Activated naive CD4-positive, alpha-beta T cell treated with anti-CD3 and anti-CD28 coated beads, Interleukin-2, amount 50 U/mL, for 16 hours (primary cell): ENCODE results near the gene PEMT.

ENCODE experiments used
- DNase-seq: peaks from one replicate; pipeline ENCODE4 v3.0.0-alpha.2; 2020

Gene PEMT

DNA sequence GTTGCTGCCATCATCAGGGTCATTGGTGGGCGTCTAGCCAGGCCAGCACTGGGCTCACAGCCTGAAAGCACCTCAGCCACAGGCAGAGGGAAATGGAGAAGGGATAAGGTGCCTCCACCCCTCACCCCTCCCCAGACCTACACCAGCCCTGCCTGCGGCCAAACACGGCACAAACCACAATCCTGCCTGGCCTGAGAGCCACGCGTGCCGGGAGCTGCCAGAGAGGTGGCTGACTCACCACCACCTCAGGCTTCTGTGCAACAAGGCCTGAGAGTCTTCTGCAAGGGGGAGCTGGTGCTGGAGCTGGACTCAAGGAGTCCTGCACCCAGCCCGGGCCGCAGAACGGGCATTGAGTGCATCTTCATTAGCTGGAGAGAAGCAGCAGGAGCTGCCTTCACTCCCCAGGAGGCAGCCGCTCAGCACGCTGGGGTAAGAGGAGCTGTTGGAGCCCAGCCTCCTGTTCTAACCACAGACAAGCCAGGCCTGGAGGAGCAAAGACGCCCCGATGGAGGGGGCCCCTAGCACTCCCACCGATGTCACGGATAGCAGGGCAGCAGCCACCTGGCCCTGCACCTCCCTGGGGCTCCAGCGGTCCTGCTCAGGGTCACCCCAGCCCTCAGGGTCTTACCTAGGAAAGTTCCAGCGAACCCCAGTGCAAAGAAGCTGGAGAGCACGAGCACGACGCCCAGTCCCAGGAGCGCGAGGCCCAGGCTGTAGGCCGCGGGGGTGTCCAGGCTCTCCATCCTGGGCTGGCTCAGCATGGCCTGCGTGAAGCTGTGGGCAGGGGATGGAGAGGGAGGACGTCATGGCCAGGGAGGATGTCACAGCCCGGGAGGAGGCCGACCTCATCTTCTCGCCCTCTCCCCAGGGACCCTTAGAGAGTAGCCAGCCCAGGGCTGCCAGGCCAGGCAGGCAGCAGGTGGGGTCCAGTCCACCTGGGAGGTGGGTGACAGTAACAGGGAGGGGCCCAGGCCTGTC, 79.3 kb downstream of the PEMT start:
- no peak for DNase-seq

DNA sequence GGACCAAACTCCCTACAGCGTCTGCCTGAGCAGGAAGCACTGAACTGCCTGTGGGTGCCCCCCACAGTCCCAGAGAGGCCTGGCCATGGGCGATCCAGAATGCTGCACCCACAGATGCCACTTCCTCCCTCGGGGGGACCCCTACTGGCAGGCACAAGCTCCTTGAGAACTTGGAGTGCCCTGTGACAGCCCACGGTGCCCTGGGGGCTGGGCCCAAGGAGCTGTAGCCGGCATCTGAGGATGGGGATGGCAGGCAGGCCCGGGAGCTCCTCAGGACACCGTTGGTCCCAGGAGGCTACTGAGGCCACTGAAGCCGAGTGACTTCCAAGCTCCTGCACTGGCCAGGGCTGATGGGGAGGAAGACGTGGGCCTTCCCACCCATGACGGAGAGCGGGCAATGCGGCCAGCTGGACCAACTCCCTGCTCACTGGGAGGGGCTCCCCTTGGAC, 80.2 kb downstream of the PEMT start:
- no peak for DNase-seq

DNA sequence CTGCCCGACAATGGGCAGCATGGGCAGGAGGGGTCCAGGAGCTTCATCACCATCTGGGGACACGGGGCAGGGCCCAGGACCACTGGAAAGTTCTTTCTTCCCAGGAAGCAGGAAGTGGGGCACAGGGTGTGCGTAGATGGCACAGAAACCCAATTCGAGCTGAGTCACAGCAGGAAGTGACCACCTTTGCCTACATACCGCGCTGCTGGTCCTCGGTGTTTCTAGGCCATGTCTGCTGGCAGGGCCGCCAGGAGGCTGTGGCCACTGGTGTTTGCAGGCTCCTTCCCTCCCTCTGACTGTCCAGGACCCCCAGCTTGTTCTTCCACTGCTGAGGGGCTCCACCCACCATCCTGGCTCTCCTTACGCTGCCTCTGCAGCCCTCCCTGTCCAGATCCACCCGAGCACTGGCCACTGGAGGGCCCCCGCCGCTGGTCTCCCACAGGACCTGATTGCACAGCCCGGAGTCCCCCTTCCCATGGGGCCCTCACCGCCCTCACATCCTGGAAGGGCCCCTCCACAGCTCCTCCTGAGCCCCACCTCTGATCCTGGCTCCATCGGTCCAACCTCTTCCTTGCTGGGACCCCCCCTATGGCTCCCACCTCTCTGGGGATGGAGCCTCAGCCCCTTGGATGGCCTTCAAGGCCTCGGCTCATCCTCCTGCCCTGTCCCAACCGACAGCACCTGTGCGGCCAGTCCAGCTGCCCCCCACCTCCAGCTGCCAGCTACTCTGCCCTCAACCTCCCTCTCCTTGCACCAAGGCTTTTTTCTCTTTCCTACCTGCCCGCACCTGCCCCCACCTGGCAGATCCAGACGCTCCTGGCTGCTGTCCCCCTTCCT, 80.8 kb downstream of the PEMT start:
- no peak for DNase-seq

DNA sequence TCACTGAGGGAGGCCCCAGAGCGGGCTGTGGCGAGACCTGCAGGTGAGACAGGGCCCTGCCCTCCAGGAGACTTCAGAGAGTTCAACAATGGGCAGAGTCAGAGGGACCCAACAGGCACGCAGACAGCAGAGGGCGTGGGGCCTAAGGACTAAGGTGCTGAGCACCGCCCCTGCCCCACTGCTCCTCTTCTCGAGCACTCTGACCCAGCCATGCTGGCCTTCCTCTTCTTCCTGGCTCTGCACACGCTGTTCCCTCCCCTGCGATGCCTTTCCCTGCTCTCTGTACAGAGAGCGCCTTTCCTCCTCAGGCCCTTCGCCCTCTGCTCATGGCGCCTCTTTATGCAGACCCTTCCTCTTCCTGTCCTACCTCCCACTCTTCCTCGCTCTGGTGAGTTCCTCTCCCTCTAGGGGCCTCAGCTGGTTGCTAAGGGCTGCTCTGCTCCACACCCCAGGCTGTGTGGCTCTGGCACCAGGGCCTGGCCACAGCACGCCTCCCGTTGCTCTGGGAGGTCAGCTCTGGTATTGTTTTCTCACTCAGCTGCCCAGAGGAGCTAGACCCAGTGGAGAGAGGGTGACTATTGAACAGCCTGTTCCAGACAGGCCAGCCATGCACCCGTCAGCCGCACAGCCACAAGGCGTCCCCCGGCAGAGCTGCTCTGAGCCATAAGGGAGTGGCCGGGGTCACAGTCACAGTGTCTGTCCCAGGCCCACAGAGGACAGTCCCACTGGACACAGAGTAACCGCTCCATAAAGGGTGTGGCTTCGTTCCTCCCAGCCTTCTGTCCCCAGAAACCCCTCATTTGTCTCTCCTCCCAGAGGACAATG, 81.7 kb downstream of the PEMT start:
- DNase-seq: no peak

DNA sequence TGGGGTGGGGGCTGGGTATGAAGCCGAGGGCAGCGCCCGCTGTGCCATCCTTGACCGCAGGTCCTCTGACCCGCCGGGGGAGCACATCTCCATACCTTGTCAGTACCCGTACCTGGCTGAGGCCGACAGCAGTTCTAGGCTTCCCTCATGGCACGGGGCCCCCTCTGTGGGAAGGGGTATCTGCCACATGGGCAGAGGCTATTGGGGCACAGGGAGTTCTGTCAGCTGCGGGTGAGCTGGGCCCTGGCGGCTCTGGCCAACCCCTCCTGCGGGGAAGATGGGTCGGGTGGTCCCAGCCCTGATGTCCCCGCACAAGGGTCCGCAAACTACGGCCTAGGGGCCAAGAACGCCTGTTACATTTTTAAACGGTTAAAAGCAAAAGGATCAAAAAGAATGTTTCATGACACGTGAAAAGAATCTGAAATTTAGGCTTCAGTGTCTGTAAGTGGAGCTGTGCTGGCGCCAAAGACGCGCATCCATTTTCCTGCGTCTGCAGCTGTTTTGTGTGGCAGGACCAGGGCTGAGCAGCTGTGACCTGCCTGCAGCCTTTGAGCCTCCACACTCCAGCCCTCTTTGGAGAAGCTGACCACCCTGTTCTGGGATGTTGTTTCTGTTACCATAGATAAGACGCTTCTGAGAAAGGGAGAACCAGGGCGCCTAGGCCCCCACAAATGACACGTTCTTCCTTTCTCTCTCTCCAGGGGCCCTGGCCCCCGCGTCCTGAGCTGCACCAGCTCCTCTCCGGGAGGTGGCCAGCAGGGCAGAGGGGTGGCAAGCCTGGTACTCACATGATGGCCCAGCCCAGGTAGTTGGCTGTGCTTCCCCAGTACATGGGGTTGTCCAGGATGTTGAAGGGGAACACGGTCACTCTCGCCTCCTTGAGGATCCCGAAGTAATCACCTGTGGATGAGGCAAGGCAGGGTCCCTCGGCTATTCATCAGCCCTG, 82.6 kb downstream of the PEMT start:
- no peak for DNase-seq

DNA sequence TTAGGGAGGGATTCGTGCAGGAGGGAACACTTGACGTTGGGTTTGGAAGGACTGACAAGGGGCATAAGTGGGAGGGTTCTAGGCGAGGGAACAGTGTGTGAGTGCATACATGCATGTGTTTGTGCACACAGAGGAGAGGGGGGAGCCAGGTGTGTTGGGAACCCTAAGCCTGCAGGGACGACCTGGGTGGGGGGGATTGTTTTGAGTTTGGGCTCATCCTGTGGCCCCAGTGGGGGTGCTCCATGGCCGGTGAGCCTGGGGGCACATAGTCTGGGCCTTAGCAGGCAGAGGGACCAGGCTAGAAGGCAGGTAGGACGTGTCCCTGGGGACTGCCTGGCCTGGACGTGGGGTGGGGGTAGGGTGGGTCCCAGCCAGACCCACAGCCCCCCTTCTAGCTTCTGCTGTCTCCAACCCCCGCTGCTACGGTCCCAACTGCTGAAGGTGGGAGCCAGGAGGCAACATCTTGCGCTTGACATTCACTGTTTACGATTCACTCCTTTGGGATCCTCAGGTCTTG, 83.4 kb downstream of the PEMT start:
- no peak for DNase-seq

DNA sequence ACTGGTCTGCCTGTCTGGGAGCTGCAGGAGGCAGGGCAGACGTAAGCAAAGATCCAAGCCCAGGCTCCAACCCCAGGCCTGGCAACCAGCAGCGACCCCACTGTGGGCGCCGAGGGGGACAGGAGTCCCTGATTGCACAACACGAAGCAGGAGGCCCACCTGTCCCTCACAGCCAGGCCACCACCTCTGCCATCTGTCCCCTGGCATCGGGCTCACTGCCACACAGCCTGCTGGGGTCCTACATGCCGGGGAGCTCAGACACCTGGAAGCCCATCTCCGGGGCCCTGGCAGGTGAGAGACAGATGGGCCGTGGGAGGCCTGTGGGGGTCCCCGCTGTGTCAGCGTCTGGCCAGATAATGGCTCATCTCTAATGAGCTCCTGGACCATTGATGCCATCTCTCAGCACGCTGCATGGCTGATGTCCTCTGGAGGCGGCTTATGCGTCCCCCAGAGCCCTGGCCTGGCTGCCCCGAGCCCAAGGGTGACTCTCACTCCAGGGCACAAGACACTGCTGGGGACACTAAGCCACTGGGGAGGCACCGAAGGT, 84.0 kb downstream of the PEMT start:
- no peak for DNase-seq

DNA sequence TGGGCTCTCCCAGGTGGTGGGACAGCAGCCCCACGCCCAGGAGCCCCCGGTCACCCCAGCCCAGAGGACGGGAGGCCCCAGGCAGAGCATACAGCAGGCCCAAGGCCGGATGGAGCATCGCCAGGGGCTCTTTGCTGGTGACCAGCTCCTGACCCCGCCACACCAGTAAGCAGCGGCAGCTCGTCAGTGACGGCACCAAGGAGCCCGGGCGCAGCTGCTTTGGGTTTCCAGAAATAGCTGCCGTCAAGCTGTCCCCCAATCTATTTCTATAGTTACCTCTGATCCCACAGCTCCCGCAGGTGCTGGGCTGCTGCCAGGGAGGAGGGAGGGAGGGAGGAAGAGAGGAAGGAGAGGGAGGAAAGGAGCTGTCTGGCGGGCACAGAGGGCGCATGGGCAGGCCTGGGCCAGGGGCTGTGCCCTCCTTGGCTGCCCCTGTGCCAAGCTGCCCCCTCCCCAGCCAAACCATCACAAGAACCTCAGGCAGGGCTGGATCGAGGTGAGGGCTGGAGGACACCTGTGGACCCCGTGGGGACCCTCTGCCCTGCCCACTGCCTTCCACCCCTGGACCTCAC, 84.5 kb downstream of the PEMT start:
- DNase-seq: no peak

DNA sequence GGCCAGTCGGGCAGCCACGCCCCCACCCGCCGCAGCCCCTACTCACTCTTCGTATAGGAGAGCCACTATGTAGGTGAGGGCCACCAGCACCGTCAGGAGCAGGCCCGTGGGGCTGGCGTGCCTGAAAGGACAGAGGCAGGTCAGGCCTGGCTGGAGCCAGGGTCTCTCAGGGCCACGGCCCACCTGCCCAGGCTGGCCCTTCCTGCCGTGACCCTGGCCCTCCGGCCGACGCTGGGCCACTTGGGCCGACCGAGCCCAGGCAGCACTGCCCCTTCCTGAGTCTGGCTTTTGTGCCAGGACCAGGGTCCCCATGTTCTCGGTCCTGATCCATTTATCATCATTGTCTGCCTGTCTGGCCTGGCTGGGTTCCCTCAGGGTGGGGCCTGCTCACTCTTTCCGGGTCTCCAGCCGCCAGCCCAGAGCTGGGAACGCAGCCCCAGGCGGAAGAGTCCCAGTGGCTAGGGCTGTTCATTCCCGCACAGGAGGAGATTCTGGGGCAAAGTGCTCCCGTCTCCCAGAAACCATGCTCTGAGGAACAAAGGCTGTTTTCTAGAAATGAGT, 85.2 kb downstream of the PEMT start:
- DNase-seq: no peak

DNA sequence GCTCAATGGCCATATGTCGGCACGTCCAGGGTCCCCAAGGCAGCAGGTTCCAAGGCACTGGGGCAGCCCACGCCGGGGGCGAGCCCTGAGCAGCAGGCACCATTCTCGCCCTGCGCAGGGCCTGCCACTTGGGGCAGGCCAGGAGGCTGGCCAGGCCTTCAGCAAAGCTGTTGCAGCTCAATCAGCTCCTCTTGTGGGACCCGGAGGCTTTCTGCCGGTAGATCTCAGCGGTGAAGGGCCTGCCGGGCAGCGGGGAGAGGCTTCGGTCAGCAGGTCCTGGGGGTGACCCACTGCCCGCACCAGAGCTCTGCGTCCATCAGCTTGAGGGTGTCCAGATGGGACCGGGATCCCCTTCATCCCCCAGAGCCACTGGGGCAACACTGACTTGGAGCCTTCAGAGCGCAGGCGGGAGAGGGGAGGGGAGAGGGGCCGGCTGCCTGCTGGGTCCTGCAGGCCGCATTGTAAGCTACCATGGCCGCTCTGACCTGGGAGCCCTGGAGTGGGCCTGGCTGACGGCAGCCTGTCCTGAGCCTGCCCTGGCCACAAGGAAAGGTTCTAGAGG, 85.8 kb downstream of the PEMT start:
- no peak for DNase-seq

DNA sequence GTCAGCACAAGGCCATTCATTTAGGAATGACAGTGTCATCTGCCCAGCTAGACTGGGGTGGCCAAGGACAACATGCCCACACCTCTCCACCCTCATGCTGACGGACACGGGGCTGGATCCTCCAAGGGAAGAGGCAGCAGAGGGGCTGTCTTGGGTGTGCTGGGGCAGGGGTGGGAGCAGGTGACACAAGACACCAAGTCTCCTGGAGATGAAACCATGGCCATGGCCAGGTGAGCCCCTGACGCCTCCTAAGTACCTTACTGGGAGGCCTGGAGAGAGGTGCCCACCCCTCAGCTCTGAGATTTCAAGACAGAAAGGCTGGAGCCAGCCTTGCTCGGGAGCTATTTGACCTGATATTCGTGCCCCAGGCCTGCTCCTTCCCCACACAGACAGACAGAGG, 86.4 kb downstream of the PEMT start:
- no peak for DNase-seq

DNA sequence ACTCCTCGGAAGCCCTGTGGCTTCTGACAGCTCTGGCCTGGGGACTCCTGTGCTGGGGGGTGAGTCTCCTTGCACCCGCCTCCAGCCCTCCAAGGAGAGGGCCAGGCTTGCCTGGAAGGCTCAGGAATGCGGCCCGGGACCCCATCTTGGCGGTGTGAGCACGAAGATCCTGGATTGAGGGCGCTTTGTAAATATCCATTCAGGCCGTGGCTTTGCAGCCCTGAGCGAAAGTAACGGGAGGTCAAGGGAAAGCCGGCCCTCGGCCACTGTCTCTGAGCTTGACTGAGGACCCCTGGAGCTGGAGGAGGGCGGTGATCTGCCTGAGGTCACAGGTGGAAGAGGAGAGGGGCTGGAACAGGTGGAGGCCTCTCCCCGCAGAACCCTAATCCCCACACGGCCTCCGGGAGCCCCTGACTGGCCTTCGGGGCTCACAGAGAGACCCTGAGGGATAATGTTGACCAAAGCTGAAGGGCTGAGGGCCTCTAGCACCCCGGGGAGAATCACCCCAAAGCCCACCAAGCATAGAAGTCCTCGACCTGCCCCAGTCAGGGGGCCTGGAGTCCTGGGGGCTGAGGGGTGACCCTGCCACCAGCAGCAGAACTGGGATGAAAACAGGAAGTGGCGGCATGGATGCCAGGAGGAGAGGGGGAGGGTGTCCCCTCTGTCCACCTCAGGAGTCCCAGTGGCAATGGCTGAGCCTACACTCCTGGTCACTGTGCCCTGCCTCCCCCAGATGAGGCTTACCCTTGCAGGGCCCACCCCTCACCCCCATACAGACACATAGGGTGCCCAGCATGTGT, 87.0 kb downstream of the PEMT start:
- no peak for DNase-seq

DNA sequence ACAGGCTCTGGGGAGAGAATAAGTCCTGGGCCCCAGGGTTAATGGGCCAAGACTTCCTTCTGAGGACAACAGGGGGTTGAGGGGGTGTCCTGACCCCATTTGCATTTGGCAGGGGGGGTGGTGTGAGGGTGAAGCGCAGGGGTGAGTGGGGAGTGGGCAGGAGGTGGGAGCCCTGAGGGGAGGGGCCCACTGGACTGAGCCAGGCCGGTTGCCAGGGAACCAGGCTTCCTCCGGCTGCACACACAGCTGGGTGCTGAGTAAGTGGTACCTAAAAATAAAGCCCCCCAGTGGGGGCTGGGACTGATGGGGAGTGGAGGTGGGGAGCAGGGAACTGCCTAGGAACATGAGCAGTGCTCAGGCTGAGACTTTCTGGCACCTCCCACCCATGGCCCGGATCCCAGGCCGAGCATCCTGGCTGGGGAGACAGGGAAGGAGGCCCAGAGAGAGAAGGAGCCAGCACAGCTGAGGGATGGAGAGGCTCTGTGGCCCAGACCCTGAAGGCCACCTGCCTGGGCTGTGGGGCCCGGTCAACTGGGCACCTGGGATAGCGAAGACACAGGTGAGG, 87.9 kb downstream of the PEMT start:
- no peak for DNase-seq

DNA sequence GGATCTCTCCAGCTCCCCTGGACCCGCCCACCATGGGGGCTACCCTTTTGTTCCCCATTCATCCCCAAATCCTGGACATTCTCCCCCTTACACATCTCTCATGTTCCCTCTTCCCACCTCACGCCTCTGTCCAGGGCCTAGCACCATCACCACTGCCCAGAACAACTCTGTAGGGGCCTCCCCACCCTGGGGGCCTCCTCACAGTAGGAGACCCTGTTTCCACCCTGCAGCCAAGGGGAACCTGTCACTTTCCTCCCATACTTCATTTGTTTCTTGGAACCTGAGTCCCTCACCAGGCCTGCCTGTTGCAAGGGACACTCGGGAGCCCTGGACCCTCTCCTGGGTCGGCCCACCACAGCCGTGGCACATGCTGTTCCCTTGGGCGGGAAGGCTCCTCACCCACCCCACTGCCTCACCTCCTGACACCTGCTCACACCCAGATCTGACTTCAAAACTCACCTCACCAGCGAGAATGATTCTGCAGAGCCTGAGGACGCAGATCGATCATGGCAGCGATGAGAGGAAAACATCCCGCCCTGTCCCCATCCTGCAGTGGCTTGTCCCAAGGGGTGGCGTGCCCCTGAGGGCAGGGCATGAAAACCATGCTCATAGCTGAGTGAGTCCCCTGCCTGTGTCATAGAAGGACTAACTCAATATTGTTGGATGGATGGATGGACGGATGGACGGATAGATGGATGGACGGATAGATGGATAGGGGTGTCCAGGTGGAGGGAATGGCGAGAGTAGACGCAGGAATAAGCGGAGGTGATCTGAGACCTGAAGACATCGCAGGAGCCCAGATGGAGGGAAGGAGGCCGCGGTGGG, 88.6 kb downstream of the PEMT start:
- DNase-seq: no peak

DNA sequence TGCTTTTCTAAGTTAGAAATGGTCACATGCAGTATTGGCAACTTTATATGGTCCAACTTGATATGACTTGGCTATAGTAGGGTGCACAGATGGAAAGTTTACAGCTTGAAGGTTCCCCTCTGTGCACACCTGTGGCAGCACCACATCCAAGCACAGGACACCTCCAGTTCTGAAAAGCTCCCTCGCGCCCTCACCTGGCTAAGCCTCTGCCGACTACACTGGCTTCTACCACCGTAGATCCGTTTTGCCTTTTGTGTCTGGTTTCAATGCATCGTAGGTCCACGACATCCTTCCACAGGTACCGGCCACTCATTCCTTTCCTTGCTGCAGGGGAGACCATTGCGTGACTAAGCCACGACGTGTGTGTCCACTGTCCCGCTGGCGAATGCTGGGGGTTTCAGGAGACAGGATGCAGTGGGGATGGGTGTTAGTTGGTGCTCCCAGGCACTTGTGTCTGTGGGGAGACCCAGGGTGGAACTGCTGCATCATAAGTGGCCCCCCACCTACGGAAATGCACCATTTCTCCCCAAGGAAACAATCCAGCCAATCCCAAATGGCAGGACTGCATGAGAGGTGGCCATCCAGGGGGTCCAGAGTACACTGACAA, 90.4 kb downstream of the PEMT start:
- no peak for DNase-seq

DNA sequence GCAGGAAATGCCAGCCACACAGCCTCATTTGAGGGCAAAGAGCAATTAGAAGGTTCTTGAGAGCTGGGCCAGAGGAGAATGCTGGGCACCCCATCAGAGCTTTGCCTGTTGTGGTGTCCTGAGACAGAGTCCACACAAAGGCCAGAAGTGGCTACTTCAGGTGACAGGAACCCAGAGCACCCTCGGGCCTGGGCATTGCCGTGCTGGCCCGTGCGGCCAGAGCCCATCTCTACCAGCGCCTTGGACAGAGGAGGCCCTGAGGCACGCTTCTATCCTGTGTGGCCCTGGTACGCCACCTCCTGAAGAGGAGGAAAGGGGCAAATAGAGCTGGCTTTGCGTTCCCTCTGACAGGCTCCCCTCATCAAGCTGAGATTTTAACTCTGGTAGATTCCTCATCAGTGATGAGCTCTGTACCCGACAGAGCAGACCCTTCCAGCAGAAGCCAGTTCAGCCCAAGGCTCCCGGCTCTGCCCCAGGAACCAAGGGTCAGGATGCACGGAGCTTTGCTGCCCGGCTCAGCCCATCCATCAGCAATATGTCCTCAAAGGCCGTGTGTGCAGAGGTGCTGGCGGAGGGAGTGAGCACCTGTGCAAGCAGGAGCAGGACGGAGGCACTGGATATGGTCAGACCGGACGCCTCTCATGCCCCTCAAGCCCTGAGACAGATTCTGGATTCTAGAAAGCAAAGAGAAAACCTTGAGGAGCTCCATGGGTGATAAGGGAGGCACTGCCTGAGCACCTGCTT, 91.9 kb downstream of the PEMT start:
- DNase-seq: no peak
